ENCODE data around the gene PRKRA. TPM values are rescaled to one million over a fixed set of nuclear protein-coding genes. Genes with fewer than 3 reads are reported as not detected.
"Not testable (repeated sequence)": the region's sequence is repeated elsewhere in the genome, so short reads cannot be mapped to it uniquely, and the experiment has no call there.

The PRKRA gene
- total and polyA plus RNA-seq, 9 donors: 34.2 to 57.8 (median 50.7) TPM

DNA sequence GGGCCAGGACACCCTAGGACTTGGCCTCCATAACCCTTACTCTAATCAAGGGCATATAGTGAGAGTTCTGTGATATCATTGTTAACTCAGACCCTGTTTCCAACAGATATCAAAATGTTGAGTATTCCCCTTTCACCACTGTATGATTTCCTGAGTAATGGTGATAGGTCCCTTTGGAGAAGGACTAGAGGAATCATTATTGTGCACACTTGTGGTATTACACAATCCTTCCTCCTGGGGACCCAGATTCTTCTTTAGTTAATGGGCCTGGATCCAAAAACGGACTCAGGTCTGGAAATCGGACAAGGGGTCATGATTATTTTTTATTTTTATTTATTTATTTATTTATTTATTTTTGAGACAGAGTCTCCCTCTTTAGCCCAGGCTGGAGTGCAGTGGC is 23.5 kb downstream of the PRKRA start:
- WGBS, 3 donors: 86 to 92% (median 90%) methylated on average over 2 of the region's 2 CpGs
- no peaks in the 10 kb centered on the region for H3K36me3 ChIP-seq
- intact Hi-C loops (cut with DNase I): no loop called here

DNA sequence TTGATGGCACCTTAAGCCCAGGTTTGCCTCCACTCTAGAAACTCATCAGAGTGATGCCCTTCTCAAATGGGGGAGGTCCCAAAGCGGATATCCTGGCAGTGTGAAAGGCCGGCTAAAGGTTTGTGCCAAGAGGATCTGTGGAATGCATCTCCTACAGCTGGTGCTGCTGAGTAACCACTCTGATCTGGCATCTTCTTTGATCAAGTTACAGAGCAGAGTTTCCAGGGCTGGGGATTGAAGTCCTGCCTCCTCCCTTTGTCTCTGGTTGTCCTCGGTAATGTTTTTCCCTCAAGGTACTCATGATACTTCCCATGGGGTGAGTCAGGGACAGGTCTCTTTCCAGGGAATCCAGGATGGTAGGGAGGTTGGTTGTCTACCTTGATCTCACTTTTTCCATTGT is 24.6 kb downstream of the PRKRA start:
- WGBS, 3 donors: 91 to 95% (median 94%) methylated on average over 3 of the region's 3 CpGs
- TF ChIP-seq, protein P1, sequence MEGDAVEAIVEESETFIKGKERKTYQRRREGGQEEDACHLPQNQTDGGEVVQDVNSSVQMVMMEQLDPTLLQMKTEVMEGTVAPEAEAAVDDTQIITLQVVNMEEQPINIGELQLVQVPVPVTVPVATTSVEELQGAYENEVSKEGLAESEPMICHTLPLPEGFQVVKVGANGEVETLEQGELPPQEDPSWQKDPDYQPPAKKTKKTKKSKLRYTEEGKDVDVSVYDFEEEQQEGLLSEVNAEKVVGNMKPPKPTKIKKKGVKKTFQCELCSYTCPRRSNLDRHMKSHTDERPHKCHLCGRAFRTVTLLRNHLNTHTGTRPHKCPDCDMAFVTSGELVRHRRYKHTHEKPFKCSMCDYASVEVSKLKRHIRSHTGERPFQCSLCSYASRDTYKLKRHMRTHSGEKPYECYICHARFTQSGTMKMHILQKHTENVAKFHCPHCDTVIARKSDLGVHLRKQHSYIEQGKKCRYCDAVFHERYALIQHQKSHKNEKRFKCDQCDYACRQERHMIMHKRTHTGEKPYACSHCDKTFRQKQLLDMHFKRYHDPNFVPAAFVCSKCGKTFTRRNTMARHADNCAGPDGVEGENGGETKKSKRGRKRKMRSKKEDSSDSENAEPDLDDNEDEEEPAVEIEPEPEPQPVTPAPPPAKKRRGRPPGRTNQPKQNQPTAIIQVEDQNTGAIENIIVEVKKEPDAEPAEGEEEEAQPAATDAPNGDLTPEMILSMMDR (IDR thresholded peaks at IDR 0.05): no peak
- TF ChIP-seq POLR2A (IDR thresholded peaks at IDR 0.05): no peak
- TF ChIP-seq EP300 (IDR thresholded peaks at IDR 0.05): no peak
- no peaks in the 10 kb centered on the region for H3K36me3 ChIP-seq
- H3K9me3 ChIP-seq: no peaks in the 10 kb centered on the region
- H3K27ac ChIP-seq: no peak overlapping the region
- no peak for DNase-seq
- H3K4me3 ChIP-seq: no peak overlapping the region
- peaks cover 1% of the 10 kb centered on the region for H3K4me1 ChIP-seq (ENCODE audit: insufficient read depth)
- no peaks in the 10 kb centered on the region for H3K27me3 ChIP-seq
- intact Hi-C loops (cut with DNase I): no loop called here

More for the DNA sequence above, 23.5 kb downstream of the PRKRA start:
- TF ChIP-seq, protein P1 (IDR thresholded peaks at IDR 0.05): no peak
- no peak for TF ChIP-seq POLR2A (IDR thresholded peaks at IDR 0.05)
- no peak for TF ChIP-seq EP300 (IDR thresholded peaks at IDR 0.05)
- DNase-seq: no peak
- peaks cover 1% of the 10 kb centered on the region for H3K4me1 ChIP-seq (ENCODE audit: insufficient read depth)
- no peak overlapping the region for H3K4me3 ChIP-seq
- H3K27ac ChIP-seq: no peak overlapping the region
- H3K27me3 ChIP-seq: no peaks in the 10 kb centered on the region
- no peaks in the 10 kb centered on the region for H3K9me3 ChIP-seq

DNA sequence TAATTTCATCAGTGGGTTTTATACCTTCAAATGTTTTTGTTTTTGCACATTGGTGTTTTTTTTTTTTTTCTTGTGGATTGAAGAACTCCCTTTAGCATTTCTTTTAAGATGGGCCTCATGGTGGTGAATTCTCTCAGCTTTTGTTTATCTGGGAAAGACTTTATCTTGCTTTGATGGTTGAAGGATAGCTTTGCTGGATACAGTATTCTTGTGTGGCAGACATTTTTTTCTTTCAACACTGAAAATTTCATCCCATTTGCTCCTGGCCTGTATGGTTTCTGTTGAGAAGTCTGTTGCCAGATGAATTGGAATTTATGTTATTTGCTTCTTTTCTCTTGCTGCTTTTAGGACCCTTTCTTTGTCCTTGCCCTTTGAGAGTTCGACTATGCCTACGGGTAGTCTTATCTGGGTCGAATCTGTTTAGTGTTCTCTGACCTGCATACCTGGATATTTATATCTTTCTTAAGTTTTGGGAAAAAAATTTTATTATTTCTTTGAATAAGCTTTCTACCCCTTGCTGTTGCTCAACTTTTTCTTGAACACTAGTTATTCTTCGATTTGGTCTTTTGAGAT is 25.6 kb downstream of the PRKRA start:
- TF ChIP-seq EP300 (IDR thresholded peaks at IDR 0.05): no peak
- TF ChIP-seq, protein P1 (IDR thresholded peaks at IDR 0.05): no peak
- no peak for TF ChIP-seq POLR2A (IDR thresholded peaks at IDR 0.05)
- H3K4me3 ChIP-seq: no peak overlapping the region
- H3K4me1 ChIP-seq (ENCODE audit: insufficient read depth): peaks cover 1% of the 10 kb centered on the region
- no peaks in the 10 kb centered on the region for H3K27me3 ChIP-seq
- no peaks in the 10 kb centered on the region for H3K36me3 ChIP-seq
- H3K27ac ChIP-seq: no peak overlapping the region
- intact Hi-C loops (cut with DNase I): no loop called here
- DNase-seq: no peak
- H3K9me3 ChIP-seq: no peaks in the 10 kb centered on the region
- WGBS, 3 donors: 94 to 95% (median 95%) methylated on average over 4 of the region's 4 CpGs

DNA sequence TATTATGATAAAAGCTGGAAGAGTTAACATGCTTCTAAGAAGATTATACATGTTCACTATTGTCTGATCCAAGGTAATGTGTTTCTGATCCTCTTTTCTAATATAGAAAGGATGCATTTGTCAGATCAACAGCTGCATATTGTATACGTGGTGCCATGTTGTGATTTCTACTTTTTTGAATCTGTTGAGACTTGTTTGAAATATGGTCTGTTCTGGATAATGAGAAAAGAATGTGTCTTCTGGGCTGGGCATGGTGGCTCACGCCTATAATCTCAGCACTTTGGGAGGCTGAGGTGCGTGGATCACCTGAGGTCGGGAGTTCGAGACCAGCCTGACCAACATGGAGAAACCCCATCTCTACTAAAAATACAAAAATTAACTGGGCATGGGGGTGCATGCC is 27.2 kb downstream of the PRKRA start:
- H3K27me3 ChIP-seq; H3K36me3 ChIP-seq; H3K27ac ChIP-seq; DNase-seq; H3K4me3 ChIP-seq; intact Hi-C loops (cut with DNase I); H3K9me3 ChIP-seq; H3K4me1 ChIP-seq (ENCODE audit: insufficient read depth): not testable (repeated sequence)
- 93 to 95% (median 94%) methylated on average over 5 of the region's 5 CpGs for WGBS, 3 donors

DNA sequence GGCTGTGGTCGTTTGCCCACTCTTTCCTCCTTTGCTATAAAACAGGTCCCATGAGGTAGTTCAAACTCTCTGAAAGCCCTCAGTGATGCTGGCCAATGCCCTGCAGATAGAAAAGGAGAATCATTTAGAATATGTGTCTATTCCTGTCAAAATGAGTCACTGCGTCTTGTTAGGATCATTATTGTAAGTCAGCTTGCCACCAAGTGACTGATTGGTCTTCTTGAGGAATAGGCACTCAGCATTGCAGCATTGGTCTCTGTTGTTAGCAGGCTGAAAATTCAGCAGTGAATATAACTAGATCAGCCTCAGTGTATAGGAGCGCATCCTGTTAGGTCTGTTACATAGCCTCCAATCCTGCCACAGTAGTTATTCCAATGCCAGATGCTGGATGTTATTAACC is 28.9 kb downstream of the PRKRA start:
- no peak for DNase-seq
- H3K27ac ChIP-seq: no peak overlapping the region
- no peaks in the 10 kb centered on the region for H3K36me3 ChIP-seq
- H3K4me1 ChIP-seq (ENCODE audit: insufficient read depth): no peaks in the 10 kb centered on the region
- no peaks in the 10 kb centered on the region for H3K9me3 ChIP-seq
- H3K27me3 ChIP-seq: no peaks in the 10 kb centered on the region
- H3K4me3 ChIP-seq: no peak overlapping the region
- intact Hi-C loops (cut with DNase I): no loop called here
- TF ChIP-seq POLR2A (IDR thresholded peaks at IDR 0.05) (no peak), EP300 (IDR thresholded peaks at IDR 0.05) (no peak)
- TF ChIP-seq, protein P1 (IDR thresholded peaks at IDR 0.05): no peak
- 65 to 94% (median 91%) methylated on average over 3 of the region's 3 CpGs for WGBS, 3 donors
